Measurements from ENCODE around the gene ST8SIA3.

ST8SIA3 gene, protein sequence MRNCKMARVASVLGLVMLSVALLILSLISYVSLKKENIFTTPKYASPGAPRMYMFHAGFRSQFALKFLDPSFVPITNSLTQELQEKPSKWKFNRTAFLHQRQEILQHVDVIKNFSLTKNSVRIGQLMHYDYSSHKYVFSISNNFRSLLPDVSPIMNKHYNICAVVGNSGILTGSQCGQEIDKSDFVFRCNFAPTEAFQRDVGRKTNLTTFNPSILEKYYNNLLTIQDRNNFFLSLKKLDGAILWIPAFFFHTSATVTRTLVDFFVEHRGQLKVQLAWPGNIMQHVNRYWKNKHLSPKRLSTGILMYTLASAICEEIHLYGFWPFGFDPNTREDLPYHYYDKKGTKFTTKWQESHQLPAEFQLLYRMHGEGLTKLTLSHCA

DNA sequence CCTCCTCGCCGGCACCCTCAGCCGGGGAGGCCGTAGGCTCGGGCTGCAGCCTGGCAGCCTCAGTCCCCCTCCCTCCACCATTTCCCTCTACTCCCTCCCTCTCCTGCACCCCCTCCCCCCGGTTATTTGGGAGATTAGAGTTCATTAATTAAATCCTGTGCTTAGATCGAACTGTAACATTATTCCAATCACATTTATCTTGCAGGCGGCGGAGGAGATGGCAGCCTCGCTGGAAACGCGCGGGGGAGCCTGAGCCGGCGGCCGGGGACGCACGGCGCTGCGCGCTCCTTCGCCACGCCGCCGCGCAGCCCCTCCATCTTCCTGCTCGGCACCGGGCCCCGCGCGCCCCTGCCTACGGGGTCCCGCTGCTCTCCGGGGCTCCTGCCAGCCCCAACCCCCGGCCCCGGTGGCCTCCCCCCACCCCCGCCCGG, at the start of gene ST8SIA3:
TSS of gene ST8SIA3 (plus strand) at position 287 of the 431 bp plus-strand sequence. CDS start 290 bp downstream, outside the sequence.
- no peak within 1 kb of the TSS for H3K27ac ChIP-seq
- TF ChIP-seq, protein P1, sequence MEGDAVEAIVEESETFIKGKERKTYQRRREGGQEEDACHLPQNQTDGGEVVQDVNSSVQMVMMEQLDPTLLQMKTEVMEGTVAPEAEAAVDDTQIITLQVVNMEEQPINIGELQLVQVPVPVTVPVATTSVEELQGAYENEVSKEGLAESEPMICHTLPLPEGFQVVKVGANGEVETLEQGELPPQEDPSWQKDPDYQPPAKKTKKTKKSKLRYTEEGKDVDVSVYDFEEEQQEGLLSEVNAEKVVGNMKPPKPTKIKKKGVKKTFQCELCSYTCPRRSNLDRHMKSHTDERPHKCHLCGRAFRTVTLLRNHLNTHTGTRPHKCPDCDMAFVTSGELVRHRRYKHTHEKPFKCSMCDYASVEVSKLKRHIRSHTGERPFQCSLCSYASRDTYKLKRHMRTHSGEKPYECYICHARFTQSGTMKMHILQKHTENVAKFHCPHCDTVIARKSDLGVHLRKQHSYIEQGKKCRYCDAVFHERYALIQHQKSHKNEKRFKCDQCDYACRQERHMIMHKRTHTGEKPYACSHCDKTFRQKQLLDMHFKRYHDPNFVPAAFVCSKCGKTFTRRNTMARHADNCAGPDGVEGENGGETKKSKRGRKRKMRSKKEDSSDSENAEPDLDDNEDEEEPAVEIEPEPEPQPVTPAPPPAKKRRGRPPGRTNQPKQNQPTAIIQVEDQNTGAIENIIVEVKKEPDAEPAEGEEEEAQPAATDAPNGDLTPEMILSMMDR (conservative IDR thresholded peaks at IDR 0.05): no peak
- no peak for TF ChIP-seq ZFX (IDR thresholded peaks at IDR 0.05)

DNA sequence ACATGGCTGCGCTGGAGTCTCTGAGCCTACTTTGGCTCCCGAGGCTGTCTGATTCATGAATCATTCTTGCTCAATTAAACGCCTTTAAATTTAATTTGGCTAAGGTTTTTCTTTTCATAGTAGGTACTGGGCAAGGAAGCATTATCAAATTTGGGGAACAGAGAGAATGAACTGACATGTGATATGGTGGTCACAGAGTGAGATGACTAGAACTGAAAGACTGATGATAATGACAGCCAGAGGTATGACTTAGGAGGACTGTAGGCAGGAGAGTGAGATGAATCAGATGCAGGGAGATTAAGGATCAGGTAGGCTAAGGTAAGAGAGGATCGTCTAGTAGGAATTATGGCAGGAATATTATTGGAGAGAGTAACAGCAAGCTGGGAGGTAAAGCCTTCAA, 40.9 kb upstream of the ST8SIA3 start:
- TF ChIP-seq ZFX (IDR thresholded peaks at IDR 0.05): no peak
- TF ChIP-seq, protein P1 (conservative IDR thresholded peaks at IDR 0.05): no peak

GRCh38 chr18:57312346-57313144, 39.8 kb upstream of the ST8SIA3 start:
- no peak overlapping the region for H3K27ac ChIP-seq
- no peak for TF ChIP-seq ZFX (IDR thresholded peaks at IDR 0.05)

More for the DNA sequence above, 40.9 kb upstream of the ST8SIA3 start:
- no peak overlapping the region for H3K27ac ChIP-seq

DNA sequence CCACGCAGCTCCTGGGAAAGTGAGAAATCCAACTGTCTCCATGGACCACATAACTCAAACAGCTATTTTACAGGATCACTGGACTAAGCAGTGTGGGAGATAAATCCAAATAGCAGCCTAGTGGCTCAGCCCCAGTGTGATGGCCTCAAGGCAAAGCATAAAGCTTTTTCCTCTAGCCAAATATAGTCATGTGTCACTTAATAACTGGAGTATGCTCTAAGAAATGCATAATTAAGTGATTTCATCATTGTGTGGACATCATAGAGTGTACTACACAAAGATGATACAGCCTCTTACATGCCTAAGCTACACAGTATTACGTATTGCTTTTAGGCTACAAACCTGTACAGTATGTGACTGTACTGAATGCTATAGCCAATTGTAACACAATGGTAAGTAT, 31.8 kb upstream of the ST8SIA3 start:
- no peak overlapping the region for H3K27ac ChIP-seq
- no peak for TF ChIP-seq ZFX (IDR thresholded peaks at IDR 0.05)
- TF ChIP-seq, protein P1 (conservative IDR thresholded peaks at IDR 0.05): no peak

- TF ChIP-seq, protein P1 (conservative IDR thresholded peaks at IDR 0.05): no peak
- no peak for TF ChIP-seq ZFX (IDR thresholded peaks at IDR 0.05)
- no peak overlapping the region; the same call in 1 of the 2 replicates for H3K27ac ChIP-seq
These were observed 26.7 kb upstream of the ST8SIA3 start for GRCh38 chr18:57325491-57326166.

DNA sequence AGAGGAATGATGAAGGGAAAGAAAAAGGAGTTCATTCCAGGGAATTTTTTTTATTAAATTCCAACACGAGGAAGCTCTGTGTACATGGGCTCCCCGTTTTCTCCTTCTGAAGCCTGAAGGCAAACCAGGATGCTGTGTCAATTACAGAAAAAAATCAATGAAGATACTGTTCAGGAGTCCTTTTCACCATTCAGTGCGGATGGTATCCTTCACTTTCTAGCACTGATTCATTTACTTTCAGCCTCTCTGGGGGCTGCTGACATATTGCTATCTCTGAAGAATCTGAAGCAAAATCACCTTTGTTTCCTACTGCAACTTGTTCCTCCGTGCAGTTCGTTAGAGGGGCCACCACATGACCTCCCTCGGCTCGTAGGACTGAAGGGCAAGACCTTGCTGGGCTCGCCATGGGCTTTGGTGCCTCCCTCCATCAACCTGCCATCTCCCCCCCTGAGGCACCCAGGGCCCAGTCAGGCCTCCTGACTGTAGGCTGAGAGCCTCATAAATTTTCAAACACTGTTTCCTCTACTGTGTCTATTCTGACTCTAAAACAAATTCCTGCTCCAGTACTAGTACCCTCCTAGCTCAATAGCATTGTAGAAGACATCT, 25.5 kb upstream of the ST8SIA3 start:
- no peak overlapping the region for H3K27ac ChIP-seq
- TF ChIP-seq, protein P1 (conservative IDR thresholded peaks at IDR 0.05): no peak
- no peak for TF ChIP-seq ZFX (IDR thresholded peaks at IDR 0.05)

GRCh38 chr18:57328665-57329064, 23.7 kb upstream of the ST8SIA3 start:
- no peak overlapping the region for H3K27ac ChIP-seq
- no peak for TF ChIP-seq ZFX (IDR thresholded peaks at IDR 0.05)
- TF ChIP-seq, protein P1 (conservative IDR thresholded peaks at IDR 0.05): no peak

All from C4-2B (cell line).